NCI-H2227 treated with DMSO at 0.1 percent for 48 hours (cell line): ENCODE measurements around the gene MRC2.
A peak's percentile ranks its signal among the peaks of the same experiment; 100 is the strongest.

Source experiments
- DNase-seq: peaks from one replicate; lab custom pipeline; 2025; lab: John Stamatoyannopoulos, UW

The MRC2 gene

DNA sequence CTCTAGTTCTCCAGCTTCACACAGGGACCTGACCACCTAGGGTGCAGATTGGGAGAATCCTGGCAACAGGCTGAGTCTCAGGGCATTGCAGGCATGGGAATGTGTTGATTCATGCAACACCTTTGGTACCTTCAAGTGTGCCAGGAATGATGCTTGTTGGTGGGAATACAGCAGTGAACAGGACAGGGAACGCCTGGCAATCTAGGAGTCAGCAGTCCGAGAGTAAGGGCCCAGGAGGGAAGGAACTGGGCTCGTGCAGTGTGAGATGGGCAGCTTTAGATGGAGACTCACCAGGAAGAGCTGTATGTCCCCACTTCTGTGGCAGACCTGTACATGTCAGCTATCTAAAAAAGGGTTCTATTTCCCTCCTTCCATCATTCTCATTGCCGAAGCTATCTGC lies 12.0 kb upstream of the MRC2 start:
- no peak for DNase-seq

DNA sequence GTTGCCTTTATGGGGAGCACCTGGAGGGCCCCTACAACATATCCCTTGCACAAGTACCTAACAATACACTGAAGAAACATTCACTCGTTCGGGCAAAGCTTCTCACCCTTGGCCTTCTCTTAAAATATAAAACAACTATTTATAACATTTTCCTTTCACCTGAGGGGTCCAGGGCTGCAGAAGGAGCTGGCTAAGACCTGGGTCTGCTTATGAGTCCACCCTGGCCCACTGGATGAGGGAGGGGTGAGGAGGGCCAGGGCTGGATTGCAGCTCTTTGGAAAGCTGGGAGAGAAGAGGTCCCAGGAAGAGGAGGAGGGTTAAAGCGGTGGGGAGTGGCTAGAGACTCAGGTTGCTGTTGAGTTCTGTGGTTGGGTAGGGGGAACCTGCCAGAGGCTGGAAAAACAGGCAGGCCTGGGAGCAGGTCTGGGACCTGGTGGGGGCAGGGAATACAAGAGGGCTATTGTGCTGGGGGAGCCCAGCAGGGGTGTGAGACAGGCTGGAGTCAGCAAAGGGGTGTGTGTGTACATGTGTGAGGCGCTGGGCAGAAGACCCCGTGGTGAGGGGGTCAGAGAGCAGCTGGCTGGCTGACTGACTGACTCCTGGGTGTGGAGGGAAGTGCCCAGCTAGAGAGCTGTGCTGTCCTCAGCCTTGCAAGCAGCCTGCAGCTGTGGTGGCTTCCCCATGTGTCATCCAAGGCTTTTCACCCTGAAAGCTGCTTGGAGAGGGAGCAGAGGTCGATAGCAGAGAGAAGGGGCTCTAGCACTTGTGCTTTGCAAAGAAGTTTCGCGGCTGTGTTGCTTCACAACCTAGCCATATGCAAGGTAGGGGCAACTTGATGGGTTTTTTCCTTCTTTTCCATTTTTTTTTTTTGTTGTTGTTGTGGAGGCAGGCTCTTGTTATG lies 10.2 kb upstream of the MRC2 start:
- peak; percentile 20 for DNase-seq

GRCh38 chr17:62617894-62618472 lies 9.5 kb upstream of the MRC2 start:
- no peak for DNase-seq

GRCh38 chr17:62618647-62619416 lies 8.6 kb upstream of the MRC2 start:
- DNase-seq = no peak

DNA sequence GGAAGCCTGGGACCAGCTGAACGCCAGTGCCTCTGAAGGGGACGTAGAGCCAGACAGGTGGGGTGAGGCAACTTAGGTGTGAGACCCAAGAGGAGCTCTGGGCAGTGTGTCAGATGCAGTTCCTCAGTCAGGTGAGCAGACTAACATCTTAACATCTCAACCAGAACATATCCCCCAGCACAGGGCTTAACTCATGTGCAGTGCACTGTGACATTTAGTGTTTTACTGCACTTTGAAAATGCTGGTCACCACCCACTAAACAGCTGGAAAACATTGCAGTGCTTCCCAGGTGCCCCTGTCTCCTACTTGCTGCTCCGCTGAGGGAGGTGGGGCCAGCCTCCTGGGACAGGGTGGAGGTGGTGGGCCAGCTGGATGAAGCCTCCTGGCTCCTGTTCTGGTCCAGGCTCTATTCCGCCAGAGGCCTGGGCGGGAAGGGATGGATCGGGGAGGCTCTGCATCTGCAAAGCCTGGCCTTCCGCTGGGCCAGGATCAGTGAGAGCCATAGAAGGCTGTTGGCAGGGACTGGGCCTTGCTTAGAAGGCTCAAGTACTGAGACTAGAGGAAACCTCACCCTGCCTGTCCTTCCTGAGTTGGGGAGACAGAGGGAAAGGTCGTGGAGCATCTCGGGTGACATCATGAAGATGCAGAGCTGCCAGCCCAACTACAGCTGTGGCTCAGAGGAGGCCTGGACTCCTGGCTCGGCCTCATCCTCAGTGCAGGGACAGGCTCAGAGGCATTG lies 7.9 kb upstream of the MRC2 start:
- DNase-seq = no peak

- DNase-seq = no peak
Measured at GRCh38 chr17:62621223-62621622, 6.2 kb upstream of the MRC2 start.

GRCh38 chr17:62625184-62625869 lies 2.1 kb upstream of the MRC2 start:
- DNase-seq = no peak

GRCh38 chr17:62625870-62626200 lies 1.6 kb upstream of the MRC2 start:
- DNase-seq = no peak

DNA sequence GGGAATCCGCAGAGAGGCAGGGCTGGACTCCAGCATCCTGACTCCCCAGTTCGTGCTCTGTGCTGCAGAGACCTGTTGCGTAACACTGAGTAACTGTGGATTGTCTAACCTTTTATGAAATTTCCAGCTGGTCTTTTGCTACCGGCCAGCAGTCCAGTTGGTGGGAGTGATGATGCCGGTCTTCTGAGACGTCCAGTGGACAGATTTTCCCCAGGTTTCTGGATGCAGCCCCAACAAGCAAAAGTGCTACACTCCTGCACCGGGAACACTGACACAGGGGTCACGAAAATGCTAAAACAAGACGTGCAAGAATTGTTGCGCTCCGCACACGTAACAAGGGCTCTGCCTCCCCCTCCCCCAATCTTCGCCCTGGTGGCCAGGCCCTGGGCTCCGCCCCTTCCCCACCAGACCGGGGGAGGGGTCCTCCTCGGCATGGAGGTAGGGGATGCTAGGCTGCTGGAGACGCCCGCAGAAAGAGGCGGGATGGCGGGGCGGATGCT lies 701 bp upstream of the MRC2 start:
- DNase-seq = peak; percentile 33

- DNase-seq = no peak
Measured at GRCh38 chr17:62627904-62628633, 599 bp downstream of the MRC2 start.

DNA sequence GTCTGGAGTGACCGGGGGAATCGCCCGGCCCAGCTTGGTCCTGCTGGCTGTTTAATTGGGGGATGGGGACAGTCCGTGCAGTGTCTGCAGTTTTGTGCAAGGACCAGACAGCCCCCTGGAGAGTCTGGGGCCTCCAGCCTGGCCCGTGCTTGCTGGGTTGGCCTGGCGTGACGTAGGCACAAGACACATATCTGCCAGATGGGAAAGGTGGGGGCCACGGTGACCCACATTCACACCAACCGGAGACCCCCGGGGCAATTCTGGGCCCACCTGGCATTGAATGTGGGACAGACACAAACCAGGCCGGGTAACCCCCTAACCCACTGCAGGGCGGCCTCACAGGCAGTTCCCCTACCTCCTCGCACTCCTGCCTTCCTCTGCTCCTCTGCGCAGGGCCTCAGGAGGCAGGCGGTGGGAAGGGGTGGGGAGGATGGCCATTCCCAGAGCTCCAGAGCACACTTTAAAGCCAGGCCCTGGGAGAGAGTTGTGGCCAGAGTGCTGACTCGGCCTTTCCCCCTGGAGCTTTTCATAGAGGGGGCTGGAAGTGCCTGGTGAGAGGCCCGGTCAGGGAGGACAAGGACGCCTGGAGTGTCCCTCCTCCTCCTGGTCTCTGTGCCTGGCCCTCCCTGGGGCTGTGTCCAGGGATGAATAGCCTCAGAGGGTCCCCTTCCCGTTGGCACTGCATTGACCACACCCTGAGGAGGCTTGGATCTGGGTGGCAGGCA lies 1.5 kb downstream of the MRC2 start:
- DNase-seq = no peak

- no peak for DNase-seq
Measured at GRCh38 chr17:62629556-62630364, 2.3 kb downstream of the MRC2 start.

DNA sequence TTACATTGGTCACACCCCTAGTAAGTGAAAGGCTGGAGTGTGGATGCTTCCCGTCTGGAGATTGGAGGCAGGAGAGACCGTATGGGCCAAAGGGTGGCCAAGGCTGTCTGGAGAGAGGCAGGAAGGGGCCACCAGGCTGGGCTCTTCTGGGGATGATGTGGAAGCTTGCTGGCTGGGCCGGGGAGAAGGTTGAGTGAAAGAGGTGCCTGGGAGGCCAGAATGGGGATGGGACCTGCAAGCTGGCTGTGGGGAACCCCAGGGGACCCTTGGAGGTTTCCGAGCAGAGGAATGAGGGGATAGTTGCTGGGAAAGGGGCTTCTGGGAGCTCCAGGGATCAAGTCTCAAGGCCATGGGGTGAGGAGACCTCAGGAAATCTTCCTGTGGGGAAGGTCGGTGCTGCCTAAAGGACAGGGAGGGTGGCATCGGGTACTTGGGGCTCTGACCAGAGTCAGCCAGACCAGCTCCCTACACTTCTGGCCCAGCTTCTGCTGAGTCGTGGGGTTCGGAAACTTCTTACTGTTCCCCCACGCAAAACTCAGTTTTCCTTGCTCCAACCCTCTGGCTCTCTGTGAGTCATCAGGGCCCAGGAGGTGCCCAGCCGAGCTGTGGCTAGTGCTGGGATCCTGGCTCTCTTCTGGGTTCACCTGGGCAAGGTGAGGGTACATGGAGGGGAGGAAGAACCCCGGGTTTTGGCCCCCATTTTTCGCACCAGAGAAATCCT lies 3.1 kb downstream of the MRC2 start:
- no peak for DNase-seq

DNA sequence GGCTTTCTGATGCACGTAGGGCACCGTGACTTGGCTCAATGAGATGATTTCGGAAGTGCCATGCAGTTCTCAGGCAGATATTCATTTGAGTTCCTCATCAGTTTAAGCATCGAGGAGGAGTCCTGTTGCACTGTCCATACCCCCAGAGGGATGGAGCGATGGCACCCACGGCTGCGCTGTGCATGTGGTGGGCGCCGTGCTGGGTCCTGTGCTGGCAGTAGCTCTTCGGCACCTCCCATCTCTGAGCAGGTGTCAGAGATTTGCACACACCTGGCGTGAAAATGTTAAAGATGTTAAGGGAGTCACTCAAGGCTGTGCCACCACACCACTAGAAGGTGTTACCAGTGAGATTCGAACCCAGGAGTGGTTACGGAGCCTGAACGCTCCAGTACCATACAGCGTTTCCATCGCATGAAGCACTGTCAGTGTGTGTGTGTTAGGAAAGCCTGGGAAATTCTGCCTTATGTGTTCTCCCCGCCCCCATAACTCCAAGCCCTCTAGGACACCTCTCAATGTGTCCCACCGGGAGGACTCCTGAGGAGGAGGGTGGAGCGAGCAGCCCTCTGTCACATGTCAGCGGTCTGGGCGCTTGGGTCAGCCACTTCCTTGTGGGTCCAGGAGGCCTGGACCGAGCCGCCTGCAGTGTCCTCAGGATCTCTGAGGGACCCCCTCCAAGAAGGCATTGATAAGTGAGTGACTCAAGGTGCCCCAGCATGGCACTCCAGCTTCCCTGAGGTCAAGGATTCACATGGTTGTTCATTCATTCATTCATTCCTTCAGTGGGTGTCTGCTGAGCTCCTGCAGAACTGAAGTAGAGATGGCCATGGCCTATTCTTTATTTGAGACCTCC lies 3.8 kb downstream of the MRC2 start:
- DNase-seq = no peak

DNA sequence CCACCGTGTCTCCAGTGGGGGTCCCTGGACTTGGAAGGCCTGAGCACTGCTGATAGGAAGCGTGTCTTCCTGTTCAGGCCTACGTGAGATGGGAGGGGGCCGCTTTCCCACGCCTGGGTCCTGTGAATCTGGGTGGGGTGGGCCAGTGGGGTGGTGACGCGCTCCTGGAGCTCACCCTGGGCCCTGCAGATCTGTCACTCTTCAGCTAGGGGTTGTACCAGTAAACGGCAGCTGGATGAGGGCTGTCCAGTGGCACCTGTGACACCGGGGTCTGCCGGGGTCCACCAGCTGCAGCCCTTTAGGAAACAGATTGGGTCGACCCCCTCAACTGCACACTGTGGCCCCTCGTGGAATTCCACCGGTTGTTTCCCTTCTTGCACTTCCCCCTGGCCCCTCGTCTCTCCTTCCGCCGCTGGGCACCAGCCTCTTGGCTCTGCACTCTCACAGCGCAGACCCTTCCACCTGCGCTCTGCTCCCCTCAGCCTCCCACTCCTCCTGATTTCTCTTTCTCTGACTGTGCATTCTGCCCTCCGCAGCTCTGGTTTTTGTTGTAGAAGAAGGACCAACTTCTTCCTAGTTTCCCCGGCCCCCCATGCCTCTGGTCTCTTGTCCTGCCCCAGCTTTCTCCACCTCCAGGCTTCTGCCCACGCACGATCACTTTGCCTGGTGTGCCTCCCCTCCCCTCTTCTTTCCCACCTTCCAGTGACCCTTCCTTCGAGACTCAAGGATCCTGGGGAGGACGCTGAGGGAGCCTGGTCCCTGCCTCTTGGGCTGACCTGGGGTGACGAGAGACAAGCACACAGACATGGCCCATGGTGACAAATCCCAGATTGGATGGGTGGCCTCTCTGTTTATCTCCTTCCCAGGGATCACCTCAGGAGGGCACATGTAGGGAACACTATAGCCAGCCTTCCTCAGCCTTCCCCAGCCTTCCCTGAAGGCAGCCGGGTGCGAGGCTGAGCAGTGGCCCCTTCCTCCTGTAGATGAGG lies 4.8 kb downstream of the MRC2 start:
- DNase-seq = no peak

DNA sequence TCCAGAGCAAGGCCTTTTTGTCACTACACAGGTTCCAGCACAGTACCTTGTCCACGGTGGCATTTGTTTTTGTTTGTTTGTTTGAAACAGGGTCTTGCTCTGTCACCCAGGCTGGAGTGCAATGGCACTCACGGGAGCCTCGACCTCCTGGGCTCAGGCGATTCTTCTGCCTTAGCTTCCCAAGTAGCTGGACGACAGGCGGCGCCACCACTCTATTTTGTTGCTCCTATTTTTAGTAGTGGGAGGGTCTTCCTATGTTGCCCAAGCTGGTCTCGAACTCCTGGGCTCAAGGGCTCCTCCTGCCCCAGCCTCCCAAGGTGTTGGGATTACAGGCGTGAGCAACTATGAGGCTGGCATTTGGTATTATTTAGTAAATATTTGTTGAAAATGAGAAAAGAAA lies 10.3 kb downstream of the MRC2 start:
- no peak for DNase-seq
